ENCODE measurements around the gene ADPRM.

GRCh38 chr17:10673312-10673711 is 24.1 kb upstream of the ADPRM start:
- no peak for TF ChIP-seq ZNF473 (tag by site-specific recombination; IDR thresholded peaks at IDR 0.05)
- no peak for TF ChIP-seq ZNF561 (tag by site-specific recombination; IDR thresholded peaks at IDR 0.05; ENCODE audit: borderline replicate concordance)
- TF ChIP-seq ZNF239 (tag by site-specific recombination; IDR thresholded peaks at IDR 0.05), result no peak
- no peak for TF ChIP-seq CTCF (tag by site-specific recombination; IDR thresholded peaks at IDR 0.05)
- TF ChIP-seq SCRT1 (tag by site-specific recombination; IDR thresholded peaks at IDR 0.05; ENCODE audit: borderline replicate concordance), result no peak

Measured in HEK293 (cell line).